DOHH2 (cell line): ENCODE data around the gene TTC21B.

Source experiments
- H3F3A ChIP-seq: fragments of 200-600 bp; sonication (generic), shearing (Covaris generic); 2 replicates; pipeline ENCODE4 v1.6.0; 2016; ENCODE audit warnings: antibody characterized with exemption, mild to moderate bottlenecking; ENCODE audit not compliant: control insufficient read depth, insufficient read depth
- H3K27ac ChIP-seq: fragments of 200-600 bp; sonication (generic); 2 replicates; pipeline ENCODE4 v1.5.1; 2014; ENCODE audit warnings: low read depth, mild to moderate bottlenecking, low read length, moderate library complexity
- H3K27me3 ChIP-seq: fragments of 200-600 bp; sonication (generic); 2 replicates; pipeline ENCODE4 v1.6.1; 2014; ENCODE audit warnings: mild to moderate bottlenecking, low read length, mixed read lengths; ENCODE audit not compliant: control insufficient read depth
- H3K36me3 ChIP-seq: fragments of 200-600 bp; sonication (generic); 2 replicates; pipeline ENCODE4 v1.6.1; 2014; ENCODE audit warnings: mild to moderate bottlenecking, low read length, moderate library complexity, mixed read lengths; ENCODE audit not compliant: control insufficient read depth
- H3K4me1 ChIP-seq: fragments of 200-600 bp; sonication (generic); 2 replicates; pipeline ENCODE4 v1.6.1; 2014; ENCODE audit warnings: mild to moderate bottlenecking, low read length, mixed read lengths; ENCODE audit not compliant: control insufficient read depth
- H3K4me2 ChIP-seq: fragments of 200-600 bp; sonication (generic); 2 replicates; pipeline ENCODE4 v1.6.0; 2014; ENCODE audit warnings: mild to moderate bottlenecking, low read length, moderate library complexity
- H3K4me3 ChIP-seq: fragments of 200-600 bp; sonication (generic); 2 replicates; pipeline ENCODE4 v1.5.1; 2014; ENCODE audit warnings: mild to moderate bottlenecking, low read length, mixed read lengths
- H3K79me2 ChIP-seq: fragments of 200-600 bp; sonication (generic); 2 replicates; pipeline ENCODE4 v1.6.1; 2014; ENCODE audit warnings: mild to moderate bottlenecking, low read length, mixed read lengths; ENCODE audit not compliant: control insufficient read depth
- H3K9me2 ChIP-seq: fragments of 200-600 bp; sonication (generic); replicated peaks from 2 replicates; pipeline ENCODE4 v1.6.1; 2014; ENCODE audit warnings: mild to moderate bottlenecking, low read length, mixed read lengths; ENCODE audit not compliant: control insufficient read depth
- H3K9me3 ChIP-seq: fragments of 200-600 bp; sonication (generic); 2 replicates; pipeline ENCODE4 v1.6.1; 2014; ENCODE audit warnings: antibody characterized with exemption, low read length, mixed read lengths; ENCODE audit not compliant: control insufficient read depth, insufficient read depth
- H4K20me1 ChIP-seq: fragments of 200-600 bp; sonication (generic); 2 replicates; pipeline ENCODE4 v1.6.0; 2014; ENCODE audit warnings: low read depth, mild to moderate bottlenecking, antibody characterized with exemption, low read length, moderate library complexity; ENCODE audit not compliant: control insufficient read depth, insufficient read depth
- EZH2phosphoT487 ChIP-seq: fragments of 200-600 bp; sonication (generic); IDR thresholded peaks from 2 replicates; pipeline ENCODE4 v1.6.1; 2017; ENCODE audit warnings: borderline replicate concordance, mild to moderate bottlenecking, antibody characterized with exemption, low read length, moderate library complexity, mixed read lengths
- TF ChIP-seq, protein P1 (sequence below): fragments of 200-600 bp; sonication (generic); IDR thresholded peaks from one replicate; pipeline ENCODE4 v1.5.1; 2014; ENCODE audit warnings: antibody characterized with exemption, mild to moderate bottlenecking, low read depth, low read length; ENCODE audit not compliant: poor library complexity, severe bottlenecking

Gene TTC21B

DNA sequence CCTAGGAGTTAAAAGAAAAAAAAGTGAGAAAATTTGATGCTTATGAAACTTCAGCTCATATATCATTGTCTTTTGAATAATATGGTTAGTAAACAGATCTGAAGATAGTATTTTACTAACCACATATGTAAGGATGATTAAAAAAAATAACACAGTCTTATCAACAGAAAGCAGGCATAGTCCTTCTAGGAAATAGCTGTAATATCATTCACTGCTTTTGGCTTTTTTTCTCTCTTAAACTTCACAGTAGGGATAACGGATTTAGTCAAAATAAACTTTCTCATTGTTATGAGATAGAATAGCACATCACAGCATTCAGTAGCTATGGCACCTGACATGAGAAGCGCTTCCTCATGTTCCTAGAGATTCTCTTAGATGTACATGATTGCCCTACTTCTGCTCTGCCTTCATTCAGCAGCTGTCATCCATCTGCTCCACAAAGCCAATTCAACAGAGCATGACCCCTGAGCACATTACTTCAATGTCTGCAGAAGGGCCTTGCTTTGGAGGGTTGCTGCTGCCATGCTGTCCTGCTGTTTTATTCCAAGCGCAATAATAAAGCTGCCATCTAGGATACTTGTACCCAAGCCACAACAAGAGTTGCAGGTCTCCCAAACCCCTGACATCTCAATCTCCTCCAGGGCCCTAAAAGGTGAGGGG is 67.0 kb downstream of the TTC21B start:
- H3K4me1 ChIP-seq = no peaks in the 10 kb centered on the region

DNA sequence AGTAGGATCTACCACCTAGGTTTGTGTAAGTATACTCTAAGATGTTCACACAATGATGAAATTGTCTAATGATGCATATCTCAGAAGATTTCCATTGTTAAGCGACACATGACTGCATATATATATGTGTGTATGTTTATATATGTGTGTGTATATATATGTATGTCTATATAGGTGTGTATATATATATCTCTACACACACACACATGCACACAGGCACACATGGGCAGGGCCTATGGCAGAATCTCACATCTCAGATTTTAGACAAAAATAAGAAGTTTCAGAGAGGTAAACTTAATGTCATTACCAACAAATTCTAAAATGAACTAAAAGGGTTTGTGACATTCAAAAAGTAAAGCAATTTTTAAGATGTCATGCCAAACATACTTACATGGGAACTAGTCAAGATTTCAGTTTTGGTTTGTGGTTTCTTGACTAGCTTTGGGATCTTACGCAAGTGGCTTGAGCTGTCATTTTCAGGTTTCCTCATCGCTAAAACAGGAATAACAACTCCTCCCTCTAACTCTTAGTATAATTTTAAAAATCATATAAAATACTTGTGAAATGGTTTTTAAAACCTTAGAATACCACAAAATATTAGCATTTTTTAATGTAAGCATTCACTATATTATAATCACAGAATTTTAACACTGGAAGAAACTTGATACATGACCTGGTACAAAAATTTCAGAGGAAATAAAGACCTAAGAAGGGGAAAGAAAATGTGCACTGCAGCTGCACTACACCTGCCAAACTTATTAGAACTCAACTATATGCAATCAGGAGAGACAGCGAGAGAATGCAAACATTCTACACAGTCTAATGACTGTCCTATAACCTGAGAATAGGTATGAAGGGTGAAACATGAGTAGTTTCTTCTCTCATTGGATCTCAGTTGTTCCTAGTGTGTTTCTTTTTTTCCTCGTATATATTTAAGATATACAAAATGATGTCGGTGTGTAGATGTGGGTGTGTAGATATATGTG is 75.7 kb downstream of the TTC21B start:
- no peak overlapping the region for H3K4me3 ChIP-seq
- TF ChIP-seq, protein P1, sequence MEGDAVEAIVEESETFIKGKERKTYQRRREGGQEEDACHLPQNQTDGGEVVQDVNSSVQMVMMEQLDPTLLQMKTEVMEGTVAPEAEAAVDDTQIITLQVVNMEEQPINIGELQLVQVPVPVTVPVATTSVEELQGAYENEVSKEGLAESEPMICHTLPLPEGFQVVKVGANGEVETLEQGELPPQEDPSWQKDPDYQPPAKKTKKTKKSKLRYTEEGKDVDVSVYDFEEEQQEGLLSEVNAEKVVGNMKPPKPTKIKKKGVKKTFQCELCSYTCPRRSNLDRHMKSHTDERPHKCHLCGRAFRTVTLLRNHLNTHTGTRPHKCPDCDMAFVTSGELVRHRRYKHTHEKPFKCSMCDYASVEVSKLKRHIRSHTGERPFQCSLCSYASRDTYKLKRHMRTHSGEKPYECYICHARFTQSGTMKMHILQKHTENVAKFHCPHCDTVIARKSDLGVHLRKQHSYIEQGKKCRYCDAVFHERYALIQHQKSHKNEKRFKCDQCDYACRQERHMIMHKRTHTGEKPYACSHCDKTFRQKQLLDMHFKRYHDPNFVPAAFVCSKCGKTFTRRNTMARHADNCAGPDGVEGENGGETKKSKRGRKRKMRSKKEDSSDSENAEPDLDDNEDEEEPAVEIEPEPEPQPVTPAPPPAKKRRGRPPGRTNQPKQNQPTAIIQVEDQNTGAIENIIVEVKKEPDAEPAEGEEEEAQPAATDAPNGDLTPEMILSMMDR = no peak
- no peak for TF ChIP-seq EZH2phosphoT487
- no peaks in the 10 kb centered on the region for H3K9me2 ChIP-seq
- no peak overlapping the region for H3K4me2 ChIP-seq
- H4K20me1 ChIP-seq = no peaks in the 10 kb centered on the region
- peaks cover 19% of the 10 kb centered on the region for H3K36me3 ChIP-seq
- no peaks in the 10 kb centered on the region for H3K79me2 ChIP-seq
- peaks cover 5% of the 10 kb centered on the region for H3K4me1 ChIP-seq
- H3K27me3 ChIP-seq = no peaks in the 10 kb centered on the region
- no peak overlapping the region for H3K27ac ChIP-seq
- no peaks in the 10 kb centered on the region for H3K9me3 ChIP-seq
- H3F3A ChIP-seq = 0 out of 2 replicates have a peak, but pooled peaks cover 5% of the 10 kb centered on the region

More for the DNA sequence above, 67.0 kb downstream of the TTC21B start:
- Histone ChIP-seq H3K36me3 (peaks cover 51% of the 10 kb centered on the region), H3K27ac (no peak overlapping the region), H3K4me3 (no peak overlapping the region), H3K9me2 (no peaks in the 10 kb centered on the region), H4K20me1 (no peaks in the 10 kb centered on the region), H3K79me2 (no peaks in the 10 kb centered on the region), H3K27me3 (no peaks in the 10 kb centered on the region), H3F3A (no peaks in the 10 kb centered on the region), H3K4me2 (no peak overlapping the region), H3K9me3 (no peaks in the 10 kb centered on the region)
- TF ChIP-seq, protein P1 = no peak
- TF ChIP-seq EZH2phosphoT487 = no peak

DNA sequence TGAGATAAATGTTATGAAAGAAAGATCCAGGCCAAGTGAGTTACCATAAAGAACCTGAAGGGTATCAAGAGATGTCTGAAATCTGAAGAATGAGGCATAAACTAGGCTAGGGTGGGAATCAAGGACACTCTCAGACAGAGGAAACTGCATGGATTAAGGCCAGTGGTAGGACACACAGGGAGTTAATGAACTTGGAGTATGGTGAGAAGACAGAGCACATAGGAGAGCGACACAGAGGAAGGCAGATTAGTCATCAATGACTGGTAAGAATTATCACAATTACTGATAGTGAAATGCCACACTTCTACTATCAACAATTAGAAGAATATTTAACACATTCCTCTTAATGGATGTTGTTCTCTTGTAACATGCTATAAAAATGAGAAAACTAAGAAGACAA is 76.9 kb downstream of the TTC21B start:
- Histone ChIP-seq H3F3A (0 out of 2 replicates have a peak, but pooled peaks cover 5% of the 10 kb centered on the region), H4K20me1 (no peaks in the 10 kb centered on the region), H3K27me3 (no peaks in the 10 kb centered on the region), H3K9me3 (no peaks in the 10 kb centered on the region), H3K79me2 (no peaks in the 10 kb centered on the region), H3K4me2 (no peak overlapping the region), H3K27ac (no peak overlapping the region), H3K4me3 (no peak overlapping the region), H3K9me2 (no peaks in the 10 kb centered on the region), H3K36me3 (peaks cover 10% of the 10 kb centered on the region), H3K4me1 (peaks cover 5% of the 10 kb centered on the region)
- TF ChIP-seq, protein P1 = no peak
- TF ChIP-seq EZH2phosphoT487 = no peak
